Trophoblast cell (in vitro differentiated cells and primary cell): ENCODE data around the gene ACOX3.

Experiments
- DNase-seq, 2 donors: peaks; one replicate each; pipeline ENCODE4 v3.0.0-alpha.2; 2016
- H2AFZ ChIP-seq: 2 replicates; pipeline ENCODE4 v1.6.1; 2013; ENCODE audit warnings: low read length, moderate library complexity, mild to moderate bottlenecking; ENCODE audit not compliant: insufficient read depth, poor library complexity
- H2AK5ac ChIP-seq: 2 replicates; pipeline ENCODE4 v1.6.1; 2013; ENCODE audit warnings: mild to moderate bottlenecking, low read length
- H2BK120ac ChIP-seq: 2 replicates; pipeline ENCODE4 v1.6.1; 2013; ENCODE audit warnings: low read length, mild to moderate bottlenecking, moderate library complexity; ENCODE audit not compliant: insufficient read depth, poor library complexity
- H2BK12ac ChIP-seq: 2 replicates; pipeline ENCODE4 v1.6.1; 2013; ENCODE audit warnings: mild to moderate bottlenecking, low read length, moderate library complexity
- H2BK5ac ChIP-seq: 2 replicates; pipeline ENCODE4 v1.6.1; 2013; ENCODE audit warnings: low read length, low read depth, moderate library complexity, mild to moderate bottlenecking; ENCODE audit not compliant: poor library complexity
- H3K14ac ChIP-seq: 2 replicates; pipeline ENCODE4 v1.6.1; 2013; ENCODE audit warnings: mild to moderate bottlenecking, low read length
- H3K18ac ChIP-seq: 2 replicates; pipeline ENCODE4 v1.6.1; 2013; ENCODE audit warnings: mild to moderate bottlenecking, low read length
- H3K23ac ChIP-seq: 2 replicates; pipeline ENCODE4 v1.6.1; 2013; ENCODE audit warnings: low read length
- H3K27ac ChIP-seq: 2 replicates; pipeline ENCODE4 v1.5.1; 2013; ENCODE audit warnings: low read depth, mild to moderate bottlenecking, inconsistent platforms, low read length, moderate library complexity
- H3K27me3 ChIP-seq: 2 replicates; pipeline ENCODE4 v1.6.1; 2013; ENCODE audit warnings: inconsistent platforms, mild to moderate bottlenecking, low read length, moderate library complexity; ENCODE audit not compliant: insufficient read depth
- H3K36me3 ChIP-seq, 2 experiments: 1 replicate in 1 of 2; 2 replicates in 1 of 2; pipeline ENCODE4 v1.6.1; 2013; ENCODE audit warnings: low read length in 2 of 2, mild to moderate bottlenecking in 2 of 2, moderate library complexity in 1 of 2; ENCODE audit not compliant: insufficient read depth in 2 of 2, control insufficient read depth in 1 of 2
- H3K4ac ChIP-seq: 2 replicates; pipeline ENCODE4 v1.6.1; 2013; ENCODE audit warnings: low read depth, mild to moderate bottlenecking, low read length, moderate library complexity
- H3K4me1 ChIP-seq, 2 experiments: 1 replicate in 1 of 2; 2 replicates in 1 of 2; pipeline ENCODE4 v1.6.1; 2013; ENCODE audit warnings: low read length in 2 of 2, mild to moderate bottlenecking in 2 of 2, moderate library complexity in 1 of 2; ENCODE audit not compliant: insufficient read depth in 2 of 2, control insufficient read depth in 1 of 2
- H3K4me2 ChIP-seq: 2 replicates; pipeline ENCODE4 v1.6.1; 2013; ENCODE audit warnings: inconsistent platforms, mild to moderate bottlenecking, low read length, moderate library complexity
- H3K4me3 ChIP-seq: 2 replicates; pipeline ENCODE4 v1.5.1; 2013; ENCODE audit warnings: mild to moderate bottlenecking, low read depth, low read length, inconsistent platforms
- H3K79me1 ChIP-seq: one replicate; pipeline ENCODE4 v1.6.1; 2013; ENCODE audit warnings: low read length
- H3K79me2 ChIP-seq: 2 replicates; pipeline ENCODE4 v1.6.1; 2013; ENCODE audit warnings: low read length, mild to moderate bottlenecking; ENCODE audit not compliant: control insufficient read depth, insufficient read depth, poor library complexity
- H3K9ac ChIP-seq: 2 replicates; pipeline ENCODE4 v1.6.1; 2013; ENCODE audit warnings: mild to moderate bottlenecking, low read length
- H3K9me3 ChIP-seq: 2 replicates; pipeline ENCODE4 v1.6.1; 2013; ENCODE audit warnings: low read depth, mild to moderate bottlenecking, control low read depth, inconsistent platforms, low read length; ENCODE audit not compliant: insufficient read depth
- H4K12ac ChIP-seq: 2 replicates; pipeline ENCODE4 v1.6.1; 2013; ENCODE audit warnings: low read depth, mild to moderate bottlenecking, low read length, moderate library complexity
- H4K8ac ChIP-seq: 2 replicates; pipeline ENCODE4 v1.6.1; 2013; ENCODE audit warnings: low read depth, mild to moderate bottlenecking, low read length, moderate library complexity
- H4K91ac ChIP-seq: one replicate; pipeline ENCODE4 v1.6.1; 2013; ENCODE audit warnings: low read depth, mild to moderate bottlenecking, low read length, moderate library complexity
- WGBS: extraction: QIAGEN DNeasy Blood & Tissue Kit; methylation state at CpG from one replicate; pipeline ENCODE4 v1.1.7; 2013; ENCODE audit warnings: missing lambda C conversion rate; ENCODE audit not compliant: insufficient read length, insufficient coverage; ENCODE audit errors: extremely low coverage; 5-methylcytosine and 5-hydroxymethylcytosine counted together

ACOX3 gene

GRCh38 chr4:8364141-8364540, 76.4 kb downstream of the ACOX3 start:
- Histone ChIP-seq H3K9me3 (peaks cover 3% of the 10 kb centered on the region), H2BK12ac (no peak overlapping the region), H3K79me1 (peaks cover 1% of the 10 kb centered on the region), H4K91ac (no peak overlapping the region), H3K4ac (no peak overlapping the region), H2AK5ac (no peak overlapping the region), H2AFZ (no peak overlapping the region), H2BK120ac (no peak overlapping the region), H4K12ac (no peak overlapping the region), H3K4me2 (no peak overlapping the region), H3K79me2 (no peaks in the 10 kb centered on the region), H3K36me3 (peaks cover 8 to 9% of the 10 kb centered on the region in 2 experiments), H3K14ac (no peak overlapping the region), H3K9ac (no peak overlapping the region), H2BK5ac (no peak overlapping the region), H3K27me3 (no peaks in the 10 kb centered on the region), H4K8ac (no peak overlapping the region), H3K4me3 (no peak overlapping the region), H3K27ac (no peak overlapping the region), H3K23ac (no peak overlapping the region), H3K18ac (no peak overlapping the region), H3K4me1 (peaks cover 3 to 5% of the 10 kb centered on the region in 2 experiments)
- WGBS = no CpG with 5 or more reads among the region's 7 CpGs
- no peak for DNase-seq

DNA sequence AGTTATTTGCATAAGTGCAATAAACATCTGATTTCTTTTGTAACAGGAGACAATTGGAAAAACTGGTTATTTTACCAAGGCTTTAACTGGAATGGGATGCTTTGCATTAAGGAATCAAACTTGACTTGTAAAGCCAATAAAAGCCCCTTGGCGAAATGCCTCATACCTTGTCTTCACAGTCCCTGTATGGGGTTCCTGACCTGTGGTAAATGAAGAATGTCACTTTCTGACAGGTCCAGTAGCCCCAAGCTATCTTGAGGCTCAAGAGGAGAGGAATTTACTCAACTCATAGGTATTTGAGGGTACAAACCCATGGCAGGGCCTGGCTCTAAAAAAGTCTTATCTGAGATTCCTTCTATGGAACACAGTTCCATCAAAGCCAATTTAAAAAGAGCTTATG, 78.0 kb downstream of the ACOX3 start:
- Histone ChIP-seq H3K36me3 (peaks cover 8 to 9% of the 10 kb centered on the region in 2 experiments), H3K4ac (no peak overlapping the region), H3K27ac (no peak overlapping the region), H3K9ac (no peak overlapping the region), H2AFZ (no peak overlapping the region), H2BK5ac (no peak overlapping the region), H3K4me1 (peaks cover 12 to 14% of the 10 kb centered on the region in 2 experiments), H3K4me2 (no peak overlapping the region), H3K9me3 (no peaks in the 10 kb centered on the region), H3K23ac (no peak overlapping the region), H3K79me1 (peaks cover 2% of the 10 kb centered on the region), H3K27me3 (no peaks in the 10 kb centered on the region), H4K91ac (no peak overlapping the region), H3K4me3 (no peak overlapping the region), H3K14ac (no peak overlapping the region), H2BK12ac (no peak overlapping the region), H4K12ac (no peak overlapping the region), H3K18ac (no peak overlapping the region), H4K8ac (no peak overlapping the region), H2AK5ac (no peak overlapping the region), H3K79me2 (no peaks in the 10 kb centered on the region), H2BK120ac (no peak overlapping the region)
- WGBS = no CpG with 5 or more reads among the region's 1 CpG
- no peak for DNase-seq

GRCh38 chr4:8359193-8359592, 81.3 kb downstream of the ACOX3 start:
- H3K27ac ChIP-seq = no peak overlapping the region
- peaks cover 2% of the 10 kb centered on the region for H3K79me1 ChIP-seq
- H3K36me3 ChIP-seq = peaks cover 0 to under 1% of the 10 kb centered on the region in 2 experiments
- H3K4ac ChIP-seq = no peak overlapping the region
- no peak overlapping the region for H2BK120ac ChIP-seq
- no peaks in the 10 kb centered on the region for H3K79me2 ChIP-seq
- peaks cover 2% of the 10 kb centered on the region for H3K9me3 ChIP-seq
- H3K4me1 ChIP-seq = peaks cover 14 to 22% of the 10 kb centered on the region in 2 experiments
- H3K23ac ChIP-seq = no peak overlapping the region
- H3K4me2 ChIP-seq = no peak overlapping the region
- no peak overlapping the region for H3K9ac ChIP-seq
- H3K27me3 ChIP-seq = no peaks in the 10 kb centered on the region
- peak overlapping the region; percentile 70 for H2BK12ac ChIP-seq
- no peak overlapping the region for H2AFZ ChIP-seq
- no peak overlapping the region for H2BK5ac ChIP-seq
- H4K12ac ChIP-seq = no peak overlapping the region
- H4K91ac ChIP-seq = peak overlapping the region; percentile 28
- H3K14ac ChIP-seq = no peak overlapping the region
- WGBS = no CpG with 5 or more reads among the region's 5 CpGs
- H3K18ac ChIP-seq = no peak overlapping the region
- no peak for DNase-seq
- H3K4me3 ChIP-seq = no peak overlapping the region
- H2AK5ac ChIP-seq = peak overlapping the region; percentile 12
- H4K8ac ChIP-seq = no peak overlapping the region

DNA sequence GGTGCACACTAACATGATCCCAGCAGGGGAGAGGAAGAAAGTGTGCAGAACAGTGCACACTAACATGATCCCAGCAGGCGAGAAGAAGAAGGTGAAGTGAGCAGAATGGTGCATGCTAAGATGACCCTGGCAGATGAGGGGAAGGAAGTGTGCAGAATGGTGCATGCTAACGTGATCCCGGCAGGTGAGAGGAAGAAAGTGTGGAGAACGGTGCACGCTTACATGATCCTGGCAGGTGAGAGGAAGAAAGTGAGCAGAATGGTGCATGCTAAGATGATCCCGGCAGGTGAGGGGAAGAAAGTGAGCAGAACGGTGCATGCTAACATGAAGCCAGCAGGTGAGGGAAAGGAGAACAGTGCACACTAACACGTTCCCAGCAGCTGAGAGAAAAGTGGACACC, 83.7 kb downstream of the ACOX3 start:
- no peak overlapping the region for H3K4me2 ChIP-seq
- H3K27ac ChIP-seq = no peak overlapping the region
- no peak overlapping the region for H3K18ac ChIP-seq
- no peak for DNase-seq
- no peak overlapping the region for H3K4me3 ChIP-seq
- no peak overlapping the region for H3K9ac ChIP-seq
- H3K9me3 ChIP-seq = peaks cover 2% of the 10 kb centered on the region
- H2AK5ac ChIP-seq = no peak overlapping the region
- no peak overlapping the region for H3K4ac ChIP-seq
- H3K23ac ChIP-seq = no peak overlapping the region
- H2BK120ac ChIP-seq = no peak overlapping the region
- no peak overlapping the region for H2AFZ ChIP-seq
- H4K8ac ChIP-seq = no peak overlapping the region
- H2BK12ac ChIP-seq = no peak overlapping the region
- WGBS = no CpG with 5 or more reads among the region's 8 CpGs
- H3K36me3 ChIP-seq = no peaks in the 10 kb centered on the region
- H4K12ac ChIP-seq = no peak overlapping the region
- no peak overlapping the region for H4K91ac ChIP-seq
- H2BK5ac ChIP-seq = no peak overlapping the region
- H3K79me2 ChIP-seq = no peaks in the 10 kb centered on the region
- peaks cover 11 to 22% of the 10 kb centered on the region in 2 experiments for H3K4me1 ChIP-seq
- peaks cover 2% of the 10 kb centered on the region for H3K79me1 ChIP-seq
- no peak overlapping the region for H3K14ac ChIP-seq
- H3K27me3 ChIP-seq = no peaks in the 10 kb centered on the region
